Mononuclear cell (primary cell): ENCODE measurements around the gene KAZN. TPM values are rescaled to one million over a fixed set of nuclear protein-coding genes. Genes with fewer than 3 reads are reported as not detected.

Experiments used
- H3K27me3 ChIP-seq: 2 replicates; pipeline ENCODE4 v1.6.0; 2011; ENCODE audit warnings: low read length, control low read depth; ENCODE audit not compliant: insufficient read depth
- H3K4me1 ChIP-seq: 2 replicates; pipeline ENCODE4 v1.5.1; 2011; ENCODE audit warnings: mild to moderate bottlenecking, low read length, control low read depth; ENCODE audit not compliant: insufficient read depth
- H3K4me3 ChIP-seq: 2 replicates; pipeline ENCODE4 v1.5.1; 2011; ENCODE audit warnings: mild to moderate bottlenecking, low read length, moderate library complexity
- H3K9me3 ChIP-seq: 2 replicates; pipeline ENCODE4 v1.5.1; 2011; ENCODE audit warnings: low read depth, mild to moderate bottlenecking, control low read depth, low read length
- total RNA-seq: library from RNA; depleted of rRNA; stranded (reverse); fragments of >200 nt; gene quantifications from one replicate; pipeline ENCODE4 v1.2.3, GENCODE V29; 2012

Gene KAZN
- total RNA-seq, 1 donor = 0.31 TPM

- Histone ChIP-seq H3K9me3 (no peaks in the 10 kb centered on the region), H3K27me3 (no peaks in the 10 kb centered on the region), H3K4me1 (no peaks in the 10 kb centered on the region), H3K4me3 (no peak overlapping the region)
Observed at GRCh38 chr1:14871218-14871970, 272.9 kb downstream of the KAZN start.

- Histone ChIP-seq H3K4me1 (no peaks in the 10 kb centered on the region), H3K9me3 (no peaks in the 10 kb centered on the region), H3K4me3 (no peak overlapping the region), H3K27me3 (no peaks in the 10 kb centered on the region)
Observed at GRCh38 chr1:14872762-14873161, 274.3 kb downstream of the KAZN start.

- no peaks in the 10 kb centered on the region for H3K4me1 ChIP-seq
- H3K27me3 ChIP-seq = no peaks in the 10 kb centered on the region
- no peak overlapping the region for H3K4me3 ChIP-seq
- H3K9me3 ChIP-seq = no peaks in the 10 kb centered on the region
Observed at GRCh38 chr1:14873677-14874076, 275.2 kb downstream of the KAZN start.

- Histone ChIP-seq H3K4me1 (no peaks in the 10 kb centered on the region), H3K27me3 (no peaks in the 10 kb centered on the region)
Observed at GRCh38 chr1:14875524-14876509, 277.3 kb downstream of the KAZN start.

GRCh38 chr1:14876747-14877146 is 278.3 kb downstream of the KAZN start:
- peaks cover under 1% of the 10 kb centered on the region for H3K4me1 ChIP-seq
- no peaks in the 10 kb centered on the region for H3K27me3 ChIP-seq
- H3K9me3 ChIP-seq = no peaks in the 10 kb centered on the region
- no peak overlapping the region for H3K4me3 ChIP-seq

More at GRCh38 chr1:14875524-14876509, 277.3 kb downstream of the KAZN start:
- no peaks in the 10 kb centered on the region for H3K9me3 ChIP-seq
- no peak overlapping the region for H3K4me3 ChIP-seq

GRCh38 chr1:14877224-14877623 is 278.7 kb downstream of the KAZN start:
- no peaks in the 10 kb centered on the region for H3K9me3 ChIP-seq
- peaks cover 3% of the 10 kb centered on the region for H3K4me1 ChIP-seq
- no peaks in the 10 kb centered on the region for H3K27me3 ChIP-seq
- H3K4me3 ChIP-seq = no peak overlapping the region

- H3K9me3 ChIP-seq = no peaks in the 10 kb centered on the region
- H3K27me3 ChIP-seq = no peaks in the 10 kb centered on the region
- H3K4me3 ChIP-seq = no peak overlapping the region
- peaks cover 3% of the 10 kb centered on the region for H3K4me1 ChIP-seq
Observed at GRCh38 chr1:14878124-14878523, 279.6 kb downstream of the KAZN start.

GRCh38 chr1:14878951-14879350 is 280.5 kb downstream of the KAZN start:
- H3K4me1 ChIP-seq = peaks cover 3% of the 10 kb centered on the region
- no peak overlapping the region for H3K4me3 ChIP-seq
- no peaks in the 10 kb centered on the region for H3K27me3 ChIP-seq
- no peaks in the 10 kb centered on the region for H3K9me3 ChIP-seq

- Histone ChIP-seq H3K4me3 (no peak overlapping the region), H3K4me1 (peaks cover 3% of the 10 kb centered on the region), H3K9me3 (no peaks in the 10 kb centered on the region), H3K27me3 (no peaks in the 10 kb centered on the region)
Observed at GRCh38 chr1:14880456-14881316, 282.2 kb downstream of the KAZN start.

GRCh38 chr1:14881775-14882672 is 283.5 kb downstream of the KAZN start:
- Histone ChIP-seq H3K4me3 (no peak overlapping the region), H3K9me3 (no peaks in the 10 kb centered on the region), H3K4me1 (peaks cover 3% of the 10 kb centered on the region), H3K27me3 (no peaks in the 10 kb centered on the region)

GRCh38 chr1:14884614-14885175 is 286.2 kb downstream of the KAZN start:
- H3K4me1 ChIP-seq = peaks cover 3% of the 10 kb centered on the region
- no peaks in the 10 kb centered on the region for H3K27me3 ChIP-seq
- no peak overlapping the region for H3K4me3 ChIP-seq
- H3K9me3 ChIP-seq = no peaks in the 10 kb centered on the region

GRCh38 chr1:14887044-14887566 is 288.6 kb downstream of the KAZN start:
- H3K27me3 ChIP-seq = no peaks in the 10 kb centered on the region
- H3K9me3 ChIP-seq = no peaks in the 10 kb centered on the region
- no peak overlapping the region for H3K4me3 ChIP-seq
- no peaks in the 10 kb centered on the region for H3K4me1 ChIP-seq

- Histone ChIP-seq H3K4me3 (no peak overlapping the region), H3K9me3 (no peaks in the 10 kb centered on the region), H3K4me1 (no peaks in the 10 kb centered on the region), H3K27me3 (no peaks in the 10 kb centered on the region)
Observed at GRCh38 chr1:14887764-14888350, 289.4 kb downstream of the KAZN start.
